GM23338 (cell line): ENCODE measurements around the gene NFATC3.

ENCODE experiments used
- EZH2 ChIP-seq: fragments of 200-600 bp; sonication (generic); IDR thresholded peaks from one replicate; pipeline ENCODE4 v1.8.0; 2017; ENCODE audit warnings: antibody characterized with exemption, mild to moderate bottlenecking, low read depth; ENCODE audit not compliant: unreplicated experiment
- STAT1 ChIP-seq: IDR thresholded peaks from one replicate; pipeline ENCODE4 v1.6.1; 2016; ENCODE audit warnings: antibody characterized with exemption; ENCODE audit not compliant: unreplicated experiment
- TF ChIP-seq, protein P1 (sequence below), 2 experiments: fragments of 200-600 bp in 1 of 2; sonication (generic) in 1 of 2; conservative IDR thresholded peaks; 2 replicates each; pipeline versions ENCODE4 v1.5.1 to v1.6.1; 2016 to 2017; ENCODE audit warnings: antibody characterized with exemption in 2 of 2, low read depth in 2 of 2, mild to moderate bottlenecking in 2 of 2, moderate library complexity in 1 of 2

- TF ChIP-seq, protein P1, sequence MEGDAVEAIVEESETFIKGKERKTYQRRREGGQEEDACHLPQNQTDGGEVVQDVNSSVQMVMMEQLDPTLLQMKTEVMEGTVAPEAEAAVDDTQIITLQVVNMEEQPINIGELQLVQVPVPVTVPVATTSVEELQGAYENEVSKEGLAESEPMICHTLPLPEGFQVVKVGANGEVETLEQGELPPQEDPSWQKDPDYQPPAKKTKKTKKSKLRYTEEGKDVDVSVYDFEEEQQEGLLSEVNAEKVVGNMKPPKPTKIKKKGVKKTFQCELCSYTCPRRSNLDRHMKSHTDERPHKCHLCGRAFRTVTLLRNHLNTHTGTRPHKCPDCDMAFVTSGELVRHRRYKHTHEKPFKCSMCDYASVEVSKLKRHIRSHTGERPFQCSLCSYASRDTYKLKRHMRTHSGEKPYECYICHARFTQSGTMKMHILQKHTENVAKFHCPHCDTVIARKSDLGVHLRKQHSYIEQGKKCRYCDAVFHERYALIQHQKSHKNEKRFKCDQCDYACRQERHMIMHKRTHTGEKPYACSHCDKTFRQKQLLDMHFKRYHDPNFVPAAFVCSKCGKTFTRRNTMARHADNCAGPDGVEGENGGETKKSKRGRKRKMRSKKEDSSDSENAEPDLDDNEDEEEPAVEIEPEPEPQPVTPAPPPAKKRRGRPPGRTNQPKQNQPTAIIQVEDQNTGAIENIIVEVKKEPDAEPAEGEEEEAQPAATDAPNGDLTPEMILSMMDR (conservative IDR thresholded peaks at IDR 0.05; ENCODE audit: low read depth in 2 of 2): no peak
- no peak for TF ChIP-seq STAT1
- no peak for TF ChIP-seq EZH2
These were observed 70.3 kb downstream of the NFATC3 start for GRCh38 chr16:68155425-68155824.
